Effector CD8-positive, alpha-beta T cell (primary cell): Measurements from ENCODE around the gene AQP12B.
"Not testable (repeated sequence)": the region's sequence is repeated elsewhere in the genome, so short reads cannot be mapped to it uniquely, and the experiment has no call there.

Source experiments
- DNase-seq: peaks from one replicate; lab custom pipeline; 2025; lab: John Stamatoyannopoulos, UW

Gene AQP12B

DNA sequence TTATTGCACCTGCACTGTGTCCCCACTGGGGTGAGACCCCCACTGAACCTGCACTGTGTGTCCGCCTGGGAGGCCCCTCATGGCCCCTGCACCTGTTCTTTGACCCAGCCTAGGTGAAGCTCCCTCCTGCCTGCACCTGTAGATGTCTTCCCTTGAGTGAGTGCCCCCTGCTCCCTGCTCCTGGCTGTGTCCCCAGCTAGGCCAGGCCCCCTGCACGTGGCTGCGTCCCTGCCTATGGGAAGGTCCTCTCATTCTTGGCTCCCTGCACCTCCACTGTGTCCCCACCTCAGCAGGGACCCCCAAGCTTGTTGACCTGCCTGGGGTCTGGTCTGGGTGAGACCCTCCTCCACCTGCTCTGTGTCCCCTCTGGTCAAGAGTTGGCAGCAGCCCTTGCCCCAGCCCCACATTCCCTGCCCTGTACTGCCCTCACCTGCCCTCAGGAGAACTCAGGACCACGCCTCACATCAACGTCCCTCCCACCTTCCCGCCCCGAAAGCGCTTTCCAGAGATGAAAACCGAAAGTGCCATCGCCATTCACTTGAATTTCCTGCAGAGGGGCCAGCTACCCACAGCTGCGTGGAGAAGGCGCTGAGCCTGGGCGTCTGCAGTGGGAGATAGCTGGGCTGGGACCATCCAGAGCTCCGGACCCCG lies 769 bp upstream of the AQP12B start:
- DNase-seq = not testable (repeated sequence)

DNA sequence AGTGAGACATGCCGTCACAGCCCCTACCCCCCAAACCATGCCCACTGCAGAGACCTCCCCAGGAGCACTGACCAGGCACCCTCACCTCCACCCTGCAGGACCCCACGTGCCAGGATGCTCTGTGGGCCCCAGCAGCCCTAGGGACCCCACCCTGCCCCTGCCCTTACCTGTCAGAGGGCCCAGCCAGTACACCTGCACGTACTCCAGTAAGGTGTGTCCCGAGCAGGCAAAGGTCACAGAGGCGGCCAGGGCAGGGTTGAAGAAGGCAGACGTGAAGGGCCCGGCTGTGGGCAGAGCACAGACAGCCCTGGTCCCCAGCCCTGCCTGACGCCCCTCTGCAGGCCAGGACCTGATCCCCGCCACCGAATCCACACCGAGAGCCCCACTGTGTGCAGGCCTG lies 2.5 kb downstream of the AQP12B start:
- not testable (repeated sequence) for DNase-seq

- DNase-seq = not testable (repeated sequence)
Measured at GRCh38 chr2:240678909-240679308, 3.8 kb downstream of the AQP12B start.

- not testable (repeated sequence) for DNase-seq
Measured at GRCh38 chr2:240678043-240678442, 4.6 kb downstream of the AQP12B start.

DNA sequence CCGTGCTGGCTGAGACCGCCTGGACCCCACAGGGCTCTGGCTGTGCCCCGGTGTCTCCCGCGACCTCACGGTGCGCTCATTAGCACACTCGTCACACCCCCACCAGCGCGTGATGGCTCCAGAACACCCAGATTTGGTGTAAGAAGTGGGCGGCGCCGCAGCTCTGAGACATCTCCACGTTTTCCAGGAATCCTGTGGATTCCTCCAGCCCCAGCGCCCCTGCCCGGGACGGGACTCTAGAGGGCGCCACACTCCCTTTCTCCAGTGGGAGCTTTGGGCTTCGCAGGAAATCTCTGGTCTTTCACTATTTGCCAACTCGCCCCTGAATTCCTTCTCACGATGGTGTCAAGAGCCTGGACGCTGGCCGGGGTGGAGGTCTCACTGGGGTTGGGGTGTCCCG lies 7.3 kb downstream of the AQP12B start:
- DNase-seq = not testable (repeated sequence)

- not testable (repeated sequence) for DNase-seq
Measured at GRCh38 chr2:240674461-240675184, 8.1 kb downstream of the AQP12B start.

DNA sequence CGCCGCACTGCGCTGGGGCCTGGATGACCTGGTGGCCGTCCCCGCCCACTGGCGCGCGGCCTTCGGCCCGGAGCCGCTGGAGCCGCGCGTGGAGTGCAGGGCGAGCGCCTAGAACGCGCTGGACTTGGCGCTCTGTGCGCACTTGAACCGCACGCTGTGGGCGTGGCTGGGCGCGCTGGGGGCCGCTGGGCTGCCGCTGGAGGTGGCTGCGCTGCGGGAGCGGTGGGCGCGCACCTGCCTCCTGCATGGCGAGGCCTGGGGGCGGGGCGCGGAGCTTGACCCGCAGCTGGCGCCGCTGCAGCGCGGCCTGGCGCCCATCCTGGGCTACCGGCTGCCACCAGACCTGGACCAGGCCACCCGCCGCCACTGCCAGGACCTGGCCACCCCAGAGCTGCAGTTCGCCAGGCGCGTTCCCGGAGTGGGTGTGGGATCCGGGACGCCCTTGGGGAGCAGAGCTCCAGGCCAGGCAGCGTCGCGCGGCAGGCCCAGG lies 9.9 kb downstream of the AQP12B start:
- no peak for DNase-seq

DNA sequence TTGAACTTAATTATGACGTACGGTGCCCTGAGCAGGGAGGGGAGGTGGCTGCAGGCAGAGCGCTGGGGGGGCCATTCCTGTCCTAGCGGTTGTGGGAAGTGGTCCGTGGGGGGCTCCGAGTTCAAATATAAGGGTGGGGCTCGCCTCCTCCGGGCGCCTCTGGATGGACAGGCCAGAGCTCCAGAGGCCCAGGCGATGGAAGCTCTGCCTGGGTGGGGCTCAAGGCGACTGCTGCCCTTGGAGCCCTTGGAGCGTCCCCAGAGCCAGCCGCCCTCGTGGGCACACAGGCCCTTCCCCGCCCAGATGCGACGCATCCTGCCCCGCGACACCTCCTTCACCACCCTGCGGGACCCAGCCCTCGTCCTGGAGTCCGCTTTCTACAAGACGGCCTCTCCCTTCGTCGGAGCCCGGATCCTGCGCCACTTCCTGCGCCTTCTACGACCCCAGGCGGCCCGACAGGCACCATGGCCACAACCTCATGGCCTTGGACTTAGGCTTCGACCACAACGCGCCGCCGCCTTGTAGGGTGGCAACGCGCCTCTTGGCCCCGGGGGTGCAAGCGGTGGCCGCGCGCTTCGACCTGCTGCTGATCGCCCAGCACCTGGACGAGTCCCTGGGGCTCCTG lies 10.5 kb downstream of the AQP12B start:
- DNase-seq = no peak

- no peak for DNase-seq
Measured at GRCh38 chr2:240670950-240671349, 11.7 kb downstream of the AQP12B start.

- DNase-seq = no peak
Measured at GRCh38 chr2:240670402-240670801, 12.3 kb downstream of the AQP12B start.

GRCh38 chr2:240664622-240665021 lies 18.1 kb downstream of the AQP12B start:
- no peak for DNase-seq

- no peak for DNase-seq
Measured at GRCh38 chr2:240663546-240664190, 19.0 kb downstream of the AQP12B start.

GRCh38 chr2:240662681-240663080 lies 20.0 kb downstream of the AQP12B start:
- no peak for DNase-seq

GRCh38 chr2:240659883-240660282 lies 22.8 kb downstream of the AQP12B start:
- not testable (repeated sequence) for DNase-seq

- no peak for DNase-seq
Measured at GRCh38 chr2:240655931-240656886, 26.5 kb downstream of the AQP12B start.

DNA sequence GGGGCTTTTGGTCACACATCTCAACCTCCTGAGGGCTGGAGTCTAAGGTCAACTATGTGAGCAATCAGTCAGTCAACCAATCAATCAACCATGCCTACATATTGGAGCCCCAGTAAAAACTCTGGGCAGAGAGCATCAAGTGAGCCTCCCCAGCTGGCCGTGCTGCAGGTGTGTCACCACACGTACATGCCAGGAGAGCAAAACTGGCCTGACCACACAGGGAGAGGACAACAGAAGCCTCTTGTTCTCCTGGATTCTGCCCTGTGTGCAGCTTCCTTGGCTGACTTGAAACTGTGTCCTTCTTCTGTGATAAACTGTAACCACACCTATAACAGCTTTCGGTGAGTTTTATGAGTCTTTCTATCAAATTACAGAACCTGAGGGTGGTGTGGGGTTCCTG lies 31.5 kb downstream of the AQP12B start:
- no peak for DNase-seq

DNA sequence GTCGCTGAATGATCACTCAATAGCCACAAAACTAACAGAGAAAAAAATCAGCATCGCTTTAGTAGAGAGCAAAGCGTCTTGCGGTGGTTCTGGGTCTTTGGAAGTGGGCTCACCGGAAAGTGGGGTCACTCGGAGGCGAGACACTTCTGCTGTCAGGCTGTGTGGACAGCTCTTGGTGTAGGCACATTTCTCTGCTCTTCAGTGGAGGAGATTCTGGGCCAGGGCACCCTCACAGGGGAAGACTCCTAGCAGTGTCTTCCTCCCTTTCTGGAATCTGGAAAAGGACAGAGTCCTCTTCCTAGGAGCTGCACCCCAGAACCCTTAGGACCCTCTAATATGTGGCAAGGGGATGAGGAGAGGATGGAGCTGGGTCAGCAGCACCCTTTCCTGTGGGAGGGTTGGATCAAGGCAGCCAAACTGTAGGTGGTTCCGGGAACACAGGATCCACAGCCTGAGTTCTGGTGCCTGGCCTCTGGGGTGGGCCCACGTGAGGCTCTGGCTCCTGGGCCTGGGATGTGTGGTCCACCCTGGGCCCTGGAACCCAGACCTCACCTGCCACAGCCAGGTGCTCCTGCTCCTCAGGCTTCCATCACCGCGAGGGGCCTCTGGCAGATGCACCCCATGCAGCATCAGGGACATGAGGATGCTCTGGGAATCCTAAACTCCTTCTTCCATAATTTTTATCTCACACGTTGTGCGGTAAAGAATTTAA lies 32.3 kb downstream of the AQP12B start:
- DNase-seq = no peak

DNA sequence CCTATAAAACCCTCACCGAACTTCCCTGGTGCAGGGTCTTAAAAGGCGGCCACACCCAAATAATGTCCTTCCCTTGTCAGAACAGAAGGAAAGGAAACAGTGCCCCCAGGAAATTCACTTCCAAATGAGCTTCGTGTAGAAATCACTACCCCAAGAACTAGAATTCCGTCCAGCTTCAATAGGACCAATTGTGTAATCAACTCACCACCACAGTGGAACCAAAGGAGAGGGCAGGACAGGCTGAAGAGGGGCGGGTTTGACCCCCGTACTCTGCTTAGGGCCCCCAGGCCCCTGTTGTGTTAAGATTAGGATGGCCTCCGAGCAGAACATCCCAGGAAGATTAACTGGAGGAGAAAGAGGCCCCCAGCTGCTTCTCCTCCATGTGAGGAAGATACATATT lies 33.4 kb downstream of the AQP12B start:
- DNase-seq = no peak

DNA sequence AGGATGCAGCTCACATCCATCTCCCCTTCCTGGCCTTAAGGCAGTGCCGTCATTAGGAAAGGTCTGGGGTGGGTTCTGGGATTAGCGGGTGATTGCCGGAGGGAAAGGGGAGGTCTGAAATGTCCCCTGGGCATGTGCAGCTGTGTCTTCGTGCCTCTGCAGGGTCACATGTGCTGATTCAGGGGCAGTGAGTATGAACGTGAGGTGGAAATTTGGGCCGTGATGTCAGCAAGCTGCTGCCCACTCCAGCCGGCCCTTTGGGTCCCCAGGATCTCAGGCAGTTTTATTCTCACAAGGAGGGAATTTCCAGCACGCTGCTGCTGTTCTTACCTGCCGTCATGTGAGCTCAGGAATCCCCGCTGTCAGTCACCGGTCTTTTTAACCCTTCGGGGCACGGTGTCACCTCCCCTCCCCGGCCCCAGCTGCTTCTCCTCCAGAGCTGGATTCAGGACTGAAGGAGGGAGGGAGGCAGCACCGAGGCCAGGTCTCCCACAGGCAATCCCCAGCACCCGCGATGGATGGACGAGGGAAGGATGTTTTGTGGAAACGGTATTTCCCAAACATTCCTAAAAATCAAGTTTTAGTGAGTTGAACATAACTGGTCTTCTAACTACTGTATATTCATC lies 33.9 kb downstream of the AQP12B start:
- DNase-seq = no peak

GRCh38 chr2:240648155-240648649 lies 34.5 kb downstream of the AQP12B start:
- no peak for DNase-seq
